ENCODE results near the gene GABPA.

DNA sequence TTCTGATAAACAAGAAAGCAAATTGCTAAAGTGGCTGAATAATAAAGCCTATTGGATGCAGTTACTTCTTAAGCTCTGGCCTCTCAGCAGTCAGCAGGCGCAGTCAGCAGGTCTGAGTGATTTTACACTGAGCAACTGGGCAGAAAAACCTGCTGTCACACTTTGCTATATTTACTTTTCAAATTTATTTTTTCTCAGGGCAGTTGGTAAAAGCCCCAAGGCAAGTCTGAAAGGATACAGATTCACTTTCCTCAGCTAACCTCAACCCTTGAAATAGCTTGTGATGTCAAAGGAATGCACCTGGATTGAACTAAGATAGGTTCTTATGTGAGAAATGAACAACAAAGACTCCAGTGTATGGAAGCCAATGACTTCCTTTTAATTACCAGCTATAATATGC, 34.0 kb upstream of the GABPA start:
- TF ChIP-seq SOX15 (CRISPR knock-in tag; IDR thresholded peaks at IDR 0.05) (no peak), HMGA2 (CRISPR knock-in tag; IDR thresholded peaks at IDR 0.05) (no peak)
- TF ChIP-seq, protein P1, sequence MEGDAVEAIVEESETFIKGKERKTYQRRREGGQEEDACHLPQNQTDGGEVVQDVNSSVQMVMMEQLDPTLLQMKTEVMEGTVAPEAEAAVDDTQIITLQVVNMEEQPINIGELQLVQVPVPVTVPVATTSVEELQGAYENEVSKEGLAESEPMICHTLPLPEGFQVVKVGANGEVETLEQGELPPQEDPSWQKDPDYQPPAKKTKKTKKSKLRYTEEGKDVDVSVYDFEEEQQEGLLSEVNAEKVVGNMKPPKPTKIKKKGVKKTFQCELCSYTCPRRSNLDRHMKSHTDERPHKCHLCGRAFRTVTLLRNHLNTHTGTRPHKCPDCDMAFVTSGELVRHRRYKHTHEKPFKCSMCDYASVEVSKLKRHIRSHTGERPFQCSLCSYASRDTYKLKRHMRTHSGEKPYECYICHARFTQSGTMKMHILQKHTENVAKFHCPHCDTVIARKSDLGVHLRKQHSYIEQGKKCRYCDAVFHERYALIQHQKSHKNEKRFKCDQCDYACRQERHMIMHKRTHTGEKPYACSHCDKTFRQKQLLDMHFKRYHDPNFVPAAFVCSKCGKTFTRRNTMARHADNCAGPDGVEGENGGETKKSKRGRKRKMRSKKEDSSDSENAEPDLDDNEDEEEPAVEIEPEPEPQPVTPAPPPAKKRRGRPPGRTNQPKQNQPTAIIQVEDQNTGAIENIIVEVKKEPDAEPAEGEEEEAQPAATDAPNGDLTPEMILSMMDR (IDR thresholded peaks at IDR 0.05) = no peak
- TF ChIP-seq, protein P2, sequence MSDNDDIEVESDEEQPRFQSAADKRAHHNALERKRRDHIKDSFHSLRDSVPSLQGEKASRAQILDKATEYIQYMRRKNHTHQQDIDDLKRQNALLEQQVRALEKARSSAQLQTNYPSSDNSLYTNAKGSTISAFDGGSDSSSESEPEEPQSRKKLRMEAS (CRISPR knock-in tag; IDR thresholded peaks at IDR 0.05) = no peak
